SK-N-SH treated with all-trans-retinoic acid at 6 μM for 48 hours (cell line): Measurements from ENCODE around the gene PPP3CA.
"Not testable (repeated sequence)": the region's sequence is repeated elsewhere in the genome, so short reads cannot be mapped to it uniquely, and the experiment has no call there.

ENCODE experiments used
- ATAC-seq: fragments of 200-7000 bp; cut with Tn5 transposase; 3 replicates; pipeline ENCODE4 v1.9.1; 2020; ENCODE audit warnings: mild to moderate bottlenecking, moderate library complexity
- BACH2 ChIP-seq: fragments of 250-450 bp; sonication (Bioruptor Pico); IDR thresholded peaks from 2 replicates; pipeline ENCODE4 v1.9.0; 2021; ENCODE audit warnings: mild to moderate bottlenecking, borderline replicate concordance
- CREB5 ChIP-seq: fragments of 250-450 bp; sonication (Bioruptor Pico); IDR thresholded peaks from 2 replicates; pipeline ENCODE4 v1.5.1; 2020; ENCODE audit warnings: low read depth, mild to moderate bottlenecking, moderate library complexity
- CSDC2 ChIP-seq: fragments of 250-450 bp; sonication (Bioruptor Pico); IDR thresholded peaks from 2 replicates; pipeline ENCODE4 v1.5.0; 2020; ENCODE audit warnings: mild to moderate bottlenecking, moderate library complexity
- CSRNP3 ChIP-seq: fragments of 250-450 bp; sonication (Bioruptor Pico); IDR thresholded peaks from 2 replicates; pipeline ENCODE4 v1.5.1; 2021; ENCODE audit warnings: mild to moderate bottlenecking, moderate library complexity
- ESRRG ChIP-seq: fragments of 250-450 bp; sonication (Bioruptor Pico); IDR thresholded peaks from 2 replicates; pipeline ENCODE4 v1.6.1; 2021; ENCODE audit warnings: mild to moderate bottlenecking
- GLIS3 ChIP-seq: fragments of 250-450 bp; sonication (Bioruptor Pico); IDR thresholded peaks from 2 replicates; pipeline ENCODE4 v1.5.0; 2020; ENCODE audit warnings: mild to moderate bottlenecking, moderate library complexity
- ISL1 ChIP-seq: fragments of 250-450 bp; sonication (Bioruptor Pico); IDR thresholded peaks from 2 replicates; pipeline ENCODE4 v2.1.2; 2022; ENCODE audit warnings: mild to moderate bottlenecking, moderate library complexity
- OSR1 ChIP-seq: fragments of 250-450 bp; sonication (Bioruptor Pico); IDR thresholded peaks from 2 replicates; pipeline ENCODE4 v1.8.0; 2022; ENCODE audit warnings: moderate library complexity, mild to moderate bottlenecking, inconsistent platforms
- POU6F1 ChIP-seq: fragments of 250-450 bp; sonication (Bioruptor Pico); IDR thresholded peaks from 2 replicates; pipeline ENCODE4 v1.8.0; 2021; ENCODE audit warnings: low read depth, mild to moderate bottlenecking, moderate library complexity, borderline replicate concordance
- PPARA ChIP-seq: fragments of 250-450 bp; sonication (Bioruptor Pico); IDR thresholded peaks from 2 replicates; pipeline ENCODE4 v1.5.0; 2020; ENCODE audit warnings: mild to moderate bottlenecking, borderline replicate concordance
- RARB ChIP-seq: fragments of 250-450 bp; sonication (Bioruptor Pico); IDR thresholded peaks from 2 replicates; pipeline ENCODE4 v1.8.0; 2021; ENCODE audit warnings: mild to moderate bottlenecking, moderate library complexity
- TCF4 ChIP-seq: fragments of 250-450 bp; sonication (Bioruptor Pico); IDR thresholded peaks from 2 replicates; pipeline ENCODE4 v1.8.0; 2021; ENCODE audit warnings: mild to moderate bottlenecking, moderate library complexity, borderline replicate concordance
- TOX ChIP-seq: fragments of 250-450 bp; sonication (Bioruptor Pico); IDR thresholded peaks from 2 replicates; pipeline ENCODE4 v1.8.0; 2021; ENCODE audit warnings: mild to moderate bottlenecking, moderate library complexity, borderline replicate concordance
- ZC3H10 ChIP-seq: fragments of 250-450 bp; sonication (Bioruptor Pico); IDR thresholded peaks from 2 replicates; pipeline ENCODE4 v1.5.1; 2021; ENCODE audit warnings: mild to moderate bottlenecking, moderate library complexity
- ZFP3 ChIP-seq: fragments of 250-450 bp; sonication (Bioruptor Pico); IDR thresholded peaks from 2 replicates; pipeline ENCODE4 v1.5.0; 2020; ENCODE audit warnings: mild to moderate bottlenecking, moderate library complexity
- ZFP30 ChIP-seq: fragments of 450-650 bp; formaldehyde crosslinking; IDR thresholded peaks from 2 replicates; pipeline ENCODE4 v1.5.0; 2022; ENCODE audit warnings: mild to moderate bottlenecking, moderate library complexity
- ZNF8 ChIP-seq: fragments of 450-650 bp; formaldehyde crosslinking; IDR thresholded peaks from 2 replicates; pipeline ENCODE4 v1.5.0; 2020; ENCODE audit warnings: mild to moderate bottlenecking, moderate library complexity

Gene PPP3CA

GRCh38 chr4:101098666-101099400 lies 248.5 kb downstream of the PPP3CA start (continued):
- TF ChIP-seq CREB5 (CRISPR knock-in tag) (no peak), ZFP3 (CRISPR knock-in tag) (no peak)

- ATAC-seq: not testable (repeated sequence)
- TF ChIP-seq ZNF8 (CRISPR knock-in tag): peak; percentile 85
Observed at GRCh38 chr4:101092609-101093008, 254.7 kb downstream of the PPP3CA start.

GRCh38 chr4:101089168-101089567 lies 258.2 kb downstream of the PPP3CA start:
- no peak for ATAC-seq
- TF ChIP-seq POU6F1 (CRISPR knock-in tag) (no peak), CSDC2 (CRISPR knock-in tag) (no peak), ESRRG (CRISPR knock-in tag) (no peak), ZFP3 (CRISPR knock-in tag) (no peak), RARB (no peak), OSR1 (no peak)

- peak; percentile 42; the same call in 1 of the 3 replicates for ATAC-seq
Observed at GRCh38 chr4:101086801-101087586, 260.3 kb downstream of the PPP3CA start.

GRCh38 chr4:101083131-101083530 lies 264.2 kb downstream of the PPP3CA start:
- ATAC-seq: no peak
- TF ChIP-seq ISL1 (CRISPR knock-in tag) (no peak), CREB5 (CRISPR knock-in tag) (no peak), PPARA (CRISPR knock-in tag) (no peak), BACH2 (CRISPR knock-in tag) (no peak), ZFP3 (CRISPR knock-in tag) (no peak), ZNF8 (CRISPR knock-in tag) (no peak), TCF4 (CRISPR knock-in tag) (no peak), ESRRG (CRISPR knock-in tag) (no peak), CSRNP3 (CRISPR knock-in tag) (no peak), OSR1 (no peak), TOX (CRISPR knock-in tag) (no peak), ZFP30 (CRISPR knock-in tag) (no peak), RARB (no peak)

More at GRCh38 chr4:101086801-101087586, 260.3 kb downstream of the PPP3CA start:
- TF ChIP-seq ZC3H10 (CRISPR knock-in tag) (no peak), CSRNP3 (CRISPR knock-in tag) (no peak), POU6F1 (CRISPR knock-in tag) (no peak), TCF4 (CRISPR knock-in tag) (no peak), GLIS3 (CRISPR knock-in tag) (no peak), ESRRG (CRISPR knock-in tag) (no peak), TOX (CRISPR knock-in tag) (no peak), PPARA (CRISPR knock-in tag) (no peak)
- TF ChIP-seq, all 23 proteins: peak for 0
